ENCODE measurements around the gene ATP6V1G3.

- TF ChIP-seq CTCF (IDR thresholded peaks at IDR 0.05; ENCODE audit: insufficient read depth, low read length, poor library complexity, severe bottlenecking): no peak
- TF ChIP-seq EZH2phosphoT487 (conservative IDR thresholded peaks at IDR 0.05; ENCODE audit: low read length): no peak
These were observed 48.4 kb upstream of the ATP6V1G3 start for GRCh38 chr1:198588845-198589244.

Data from SU-DHL-6 (cell line).